Measurements from ENCODE around the gene SYS1. TPM values are rescaled to one million over a fixed set of nuclear protein-coding genes. Genes with fewer than 3 reads are reported as not detected.

SYS1 gene
- total RNA-seq, 3 donors from 2014 or later = 30.8 to 56.3 (median 47.3) TPM

- Histone ChIP-seq H3K27ac (peak within 1 kb of the TSS; percentile 91 to 92), H3K4me1 (peaks cover 5 to 13% of the 10 kb centered on the region in 2 donors), H3K9me3 (no peaks in the 10 kb centered on the region), H3K36me3 (no peaks in the 10 kb centered on the region), H3K27me3 (no peaks in the 10 kb centered on the region), H3K4me3 (peak within 1 kb of the TSS; percentile 64 to 92 (median 69))
- intact Hi-C loops (cut with DNase I; ENCODE audit: low total_unique reads) = loop anchor here (5.0 kb wide), 1 partner anchor 694 kb away; no protein-coding TSS in a partner anchor
- peak; percentile 89 to 92 (median 91) for TF ChIP-seq POLR2AphosphoS5 (IDR thresholded peaks at IDR 0.05)
- TF ChIP-seq CTCF (IDR thresholded peaks at IDR 0.05) = peak in 1 of 3 donors; percentile 11
- TF ChIP-seq POLR2A (IDR thresholded peaks at IDR 0.05) = peak; percentile 88
- peak; percentile 74 to 84 for DNase-seq (ENCODE audit: low spot score in 2 of 2)
Observed at GRCh38 chr20:45415822-45416637, 53.1 kb downstream of the SYS1 start, which contains the start of gene PIGT. Gene PIGT, plus strand, starts transcription at chr20:45416141. Its CDS starts 16 bp downstream, at chr20:45416157.

GRCh38 chr20:45416917-45417316, 54.0 kb downstream of the SYS1 start:
- intact Hi-C loops (cut with DNase I; ENCODE audit: low total_unique reads) = loop anchor here (5.0 kb wide), 1 partner anchor 695 kb away; no protein-coding TSS in a partner anchor
- Histone ChIP-seq H3K9me3 (no peaks in the 10 kb centered on the region), H3K27ac (peak overlapping the region; percentile 91 to 92), H3K36me3 (no peaks in the 10 kb centered on the region), H3K4me1 (peaks cover 5 to 13% of the 10 kb centered on the region in 2 donors), H3K4me3 (peak overlapping the region; percentile 64 to 92 (median 69)), H3K27me3 (no peaks in the 10 kb centered on the region)
- no peak for DNase-seq (ENCODE audit: low spot score in 2 of 2)
- TF ChIP-seq CTCF (IDR thresholded peaks at IDR 0.05) (no peak), POLR2A (IDR thresholded peaks at IDR 0.05) (no peak), POLR2AphosphoS5 (IDR thresholded peaks at IDR 0.05) (no peak)

Other genes starting within 250 kb of the SYS1 start
- gene WFDC5, start 248.0 kb upstream of the SYS1 start, total RNA-seq = not detected
- not detected for gene WFDC12, start 238.7 kb upstream of the SYS1 start, total RNA-seq
- 1 to 10 TPM in 1 of 3 donors, under 1 TPM in 1, not detected in 1; 0.88 to 5.9 TPM for gene PI3, start 188.3 kb upstream of the SYS1 start, total RNA-seq
- 1 to 10 TPM in 1 of 3 donors, not detected in 2; 1.8 TPM for gene SEMG1, start 156.1 kb upstream of the SYS1 start, total RNA-seq
- gene SEMG2, start 141.8 kb upstream of the SYS1 start, total RNA-seq = under 1 TPM in 1 of 3 donors, not detected in 2; 0.16 TPM
- 100 to 1,000 TPM in 2 of 3 donors, 10 to 100 TPM in 1; 30.6 to 310 (median 248) TPM for gene SLPI, start 108.6 kb upstream of the SYS1 start, total RNA-seq
- gene RBPJL, start 56.3 kb upstream of the SYS1 start, total RNA-seq = not detected
- 1 to 10 TPM in 1 of 3 donors, under 1 TPM in 1, not detected in 1; 0.33 to 1.6 TPM for gene MATN4, start 54.9 kb upstream of the SYS1 start, total RNA-seq
- gene SDC4, start 14.7 kb upstream of the SYS1 start, total RNA-seq = 100 to 1,000 TPM in 2 of 3 donors, 10 to 100 TPM in 1; 29.4 to 337 (median 121) TPM
- 1 to 10 TPM in 1 of 3 donors, not detected in 2; 1.3 TPM for gene TP53TG5, start 15.2 kb downstream of the SYS1 start, total RNA-seq
- 10 to 100 TPM; 32.2 to 49.2 (median 44.5) TPM for gene DBNDD2, start 45.1 kb downstream of the SYS1 start, total RNA-seq
- gene PIGT, start 53.0 kb downstream of the SYS1 start, total RNA-seq = 100 to 1,000 TPM in 1 of 3 donors, 10 to 100 TPM in 2; 74.1 to 103 (median 76.7) TPM
- 100 to 1,000 TPM in 1 of 3 donors, 10 to 100 TPM in 1, not detected in 1; 43.9 to 106 TPM for gene WFDC2, start 106.6 kb downstream of the SYS1 start, total RNA-seq
- not detected for gene SPINT3, start 152.5 kb downstream of the SYS1 start, total RNA-seq
- not detected for gene WFDC6, start 176.3 kb downstream of the SYS1 start, total RNA-seq
- gene EPPIN, start 184.2 kb downstream of the SYS1 start, total RNA-seq = not detected
- not detected for gene WFDC8, start 216.1 kb downstream of the SYS1 start, total RNA-seq

Data from breast epithelium (tissue), 4 donors.